Endothelial cell of umbilical vein (primary cell): ENCODE results near the gene ERCC1.

Experiments used
- EZH2 ChIP-seq: IDR thresholded peaks from 2 replicates; pipeline ENCODE4 v1.6.1; 2012; ENCODE audit warnings: borderline replicate concordance, low read depth, mild to moderate bottlenecking, moderate library complexity, low read length, inconsistent platforms; ENCODE audit not compliant: severe bottlenecking
- FOS ChIP-seq: IDR thresholded peaks from 2 replicates; pipeline ENCODE4 v1.6.1; 2011; ENCODE audit warnings: mild to moderate bottlenecking, low read length, moderate library complexity, borderline replicate concordance; ENCODE audit not compliant: insufficient read depth
- GATA2 ChIP-seq: IDR thresholded peaks from 2 replicates; pipeline ENCODE4 v1.7.0; 2011; ENCODE audit warnings: low read depth, mild to moderate bottlenecking, moderate library complexity, mixed read lengths, low read length; ENCODE audit not compliant: insufficient read length, insufficient read depth
- JUN ChIP-seq: IDR thresholded peaks from 2 replicates; pipeline ENCODE4 v1.6.1; 2011; ENCODE audit warnings: borderline replicate concordance, low read depth; ENCODE audit not compliant: insufficient read length, insufficient read depth
- MYC ChIP-seq: IDR thresholded peaks from one replicate; pipeline ENCODE4 v1.6.1; 2011; ENCODE audit warnings: mild to moderate bottlenecking, low read depth, low read length
- POLR2A ChIP-seq: IDR thresholded peaks from 2 replicates; pipeline ENCODE4 v1.6.1; 2012; ENCODE audit warnings: low read depth, mild to moderate bottlenecking, control low read depth, low read length
- POLR2AphosphoS5 ChIP-seq: IDR thresholded peaks from 2 replicates; pipeline ENCODE4 v1.6.1; 2012; ENCODE audit warnings: low read depth, mild to moderate bottlenecking, control low read depth, low read length, moderate library complexity; ENCODE audit not compliant: insufficient read depth
- TF ChIP-seq, protein P1 (sequence below): IDR thresholded peaks from 2 replicates; pipeline ENCODE4 v1.6.1; 2011; ENCODE audit not compliant: insufficient read depth, insufficient read length
- TF ChIP-seq, protein P2 (sequence below), 2 donors: IDR thresholded peaks; 1 replicate in 1 of 2; 2 replicates in 1 of 2; pipeline ENCODE4 v1.5.1; 2011; ENCODE audit warnings: low read length in 2 of 2, mild to moderate bottlenecking in 2 of 2, moderate library complexity in 2 of 2, control low read depth in 1 of 2, inconsistent platforms in 1 of 2, low read depth in 1 of 2; ENCODE audit not compliant: insufficient read depth in 1 of 2; ENCODE audit errors: extremely low read depth in 1 of 2

DNA sequence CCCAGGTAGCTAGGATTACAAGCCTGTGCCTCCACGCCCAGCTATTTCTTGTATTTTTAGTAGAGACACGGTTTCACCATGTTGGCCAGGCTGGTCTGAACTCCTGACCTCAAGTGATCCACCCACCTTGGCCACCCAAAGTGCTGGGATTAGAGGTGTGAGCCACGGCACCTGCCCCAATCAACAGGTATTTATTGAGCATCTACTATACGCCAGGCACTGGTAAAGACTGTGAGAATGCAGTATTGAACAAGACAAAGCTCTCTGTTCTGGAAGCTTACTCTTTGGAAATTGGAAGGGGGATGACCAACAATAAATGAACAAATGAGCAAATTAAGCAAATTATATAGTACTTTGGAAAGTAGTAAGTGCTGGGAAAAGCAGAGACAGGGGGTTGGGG is 21.4 kb upstream of the ERCC1 start:
- TF ChIP-seq, protein P1, sequence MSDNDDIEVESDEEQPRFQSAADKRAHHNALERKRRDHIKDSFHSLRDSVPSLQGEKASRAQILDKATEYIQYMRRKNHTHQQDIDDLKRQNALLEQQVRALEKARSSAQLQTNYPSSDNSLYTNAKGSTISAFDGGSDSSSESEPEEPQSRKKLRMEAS = no peak
- TF ChIP-seq, protein P2, sequence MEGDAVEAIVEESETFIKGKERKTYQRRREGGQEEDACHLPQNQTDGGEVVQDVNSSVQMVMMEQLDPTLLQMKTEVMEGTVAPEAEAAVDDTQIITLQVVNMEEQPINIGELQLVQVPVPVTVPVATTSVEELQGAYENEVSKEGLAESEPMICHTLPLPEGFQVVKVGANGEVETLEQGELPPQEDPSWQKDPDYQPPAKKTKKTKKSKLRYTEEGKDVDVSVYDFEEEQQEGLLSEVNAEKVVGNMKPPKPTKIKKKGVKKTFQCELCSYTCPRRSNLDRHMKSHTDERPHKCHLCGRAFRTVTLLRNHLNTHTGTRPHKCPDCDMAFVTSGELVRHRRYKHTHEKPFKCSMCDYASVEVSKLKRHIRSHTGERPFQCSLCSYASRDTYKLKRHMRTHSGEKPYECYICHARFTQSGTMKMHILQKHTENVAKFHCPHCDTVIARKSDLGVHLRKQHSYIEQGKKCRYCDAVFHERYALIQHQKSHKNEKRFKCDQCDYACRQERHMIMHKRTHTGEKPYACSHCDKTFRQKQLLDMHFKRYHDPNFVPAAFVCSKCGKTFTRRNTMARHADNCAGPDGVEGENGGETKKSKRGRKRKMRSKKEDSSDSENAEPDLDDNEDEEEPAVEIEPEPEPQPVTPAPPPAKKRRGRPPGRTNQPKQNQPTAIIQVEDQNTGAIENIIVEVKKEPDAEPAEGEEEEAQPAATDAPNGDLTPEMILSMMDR (IDR thresholded peaks at IDR 0.05; ENCODE audit: extremely low read depth in 1 of 2, insufficient read depth in 1 of 2, low read depth in 1 of 2, low read length in 2 of 2) = no peak
- TF ChIP-seq POLR2AphosphoS5 = no peak
- TF ChIP-seq JUN = no peak
- TF ChIP-seq POLR2A = no peak
- TF ChIP-seq FOS = no peak
- no peak for TF ChIP-seq EZH2
- TF ChIP-seq GATA2 = no peak
- no peak for TF ChIP-seq MYC
